ENCODE measurements around the gene TOP1.
"Not testable (repeated sequence)": the region's sequence is repeated elsewhere in the genome, so short reads cannot be mapped to it uniquely, and the experiment has no call there.

TOP1 gene

DNA sequence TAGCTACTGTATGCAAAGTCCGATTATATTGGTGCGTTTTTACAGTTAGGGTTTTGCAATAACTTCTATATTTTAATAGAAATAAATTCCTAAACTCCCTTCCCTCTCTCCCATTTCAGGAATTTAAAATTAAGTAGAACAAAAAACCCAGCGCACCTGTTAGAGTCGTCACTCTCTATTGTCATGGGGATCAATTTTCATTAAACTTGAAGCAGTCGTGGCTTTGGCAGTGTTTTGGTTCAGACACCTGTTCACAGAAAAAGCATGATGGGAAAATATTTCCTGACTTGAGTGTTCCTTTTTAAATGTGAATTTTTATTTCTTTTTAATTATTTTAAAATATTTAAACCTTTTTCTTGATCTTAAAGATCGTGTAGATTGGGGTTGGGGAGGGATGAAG lies 95.0 kb downstream of the TOP1 start:
- Histone ChIP-seq H3K36me3 (ENCODE audit: control insufficient read depth in 2 of 2, insufficient read depth in 2 of 2, low read length in 2 of 2) (peaks cover 46 to 58% of the 10 kb centered on the region in 2 donors), H3K27ac (ENCODE audit: low read depth in 2 of 2, low read length in 2 of 2) (no peak overlapping the region), H3K4me3 (ENCODE audit: low read length in 2 of 2) (no peak overlapping the region), H3K9me3 (ENCODE audit: control insufficient read depth in 2 of 2, low read length in 2 of 2) (no peaks in the 10 kb centered on the region), H3K4me1 (ENCODE audit: control insufficient read depth in 2 of 2, insufficient read depth in 2 of 2, low read length in 2 of 2) (peaks cover 5 to 13% of the 10 kb centered on the region in 2 donors), H3K27me3 (ENCODE audit: control insufficient read depth in 2 of 2, insufficient read depth in 2 of 2, low read length in 2 of 2) (no peaks in the 10 kb centered on the region), H3K9ac (ENCODE audit: low read depth in 1 of 2, low read length in 2 of 2) (no peak overlapping the region)

GRCh38 chr20:41124451-41125094 lies 96.0 kb downstream of the TOP1 start:
- H3K4me3 ChIP-seq (ENCODE audit: low read length in 2 of 2), result no peak overlapping the region
- H3K27ac ChIP-seq (ENCODE audit: low read depth in 2 of 2, low read length in 2 of 2), result peak overlapping the region; percentile 70 to 83
- peaks cover 40 to 52% of the 10 kb centered on the region in 2 donors for H3K36me3 ChIP-seq (ENCODE audit: control insufficient read depth in 2 of 2, insufficient read depth in 2 of 2, low read length in 2 of 2)
- H3K4me1 ChIP-seq (ENCODE audit: control insufficient read depth in 2 of 2, insufficient read depth in 2 of 2, low read length in 2 of 2), result peaks cover 5 to 13% of the 10 kb centered on the region in 2 donors
- no peaks in the 10 kb centered on the region for H3K9me3 ChIP-seq (ENCODE audit: control insufficient read depth in 2 of 2, low read length in 2 of 2)
- no peaks in the 10 kb centered on the region for H3K27me3 ChIP-seq (ENCODE audit: control insufficient read depth in 2 of 2, insufficient read depth in 2 of 2, low read length in 2 of 2)
- H3K9ac ChIP-seq (ENCODE audit: low read depth in 1 of 2, low read length in 2 of 2), result peak overlapping the region in 1 of 2 donors; percentile 28

DNA sequence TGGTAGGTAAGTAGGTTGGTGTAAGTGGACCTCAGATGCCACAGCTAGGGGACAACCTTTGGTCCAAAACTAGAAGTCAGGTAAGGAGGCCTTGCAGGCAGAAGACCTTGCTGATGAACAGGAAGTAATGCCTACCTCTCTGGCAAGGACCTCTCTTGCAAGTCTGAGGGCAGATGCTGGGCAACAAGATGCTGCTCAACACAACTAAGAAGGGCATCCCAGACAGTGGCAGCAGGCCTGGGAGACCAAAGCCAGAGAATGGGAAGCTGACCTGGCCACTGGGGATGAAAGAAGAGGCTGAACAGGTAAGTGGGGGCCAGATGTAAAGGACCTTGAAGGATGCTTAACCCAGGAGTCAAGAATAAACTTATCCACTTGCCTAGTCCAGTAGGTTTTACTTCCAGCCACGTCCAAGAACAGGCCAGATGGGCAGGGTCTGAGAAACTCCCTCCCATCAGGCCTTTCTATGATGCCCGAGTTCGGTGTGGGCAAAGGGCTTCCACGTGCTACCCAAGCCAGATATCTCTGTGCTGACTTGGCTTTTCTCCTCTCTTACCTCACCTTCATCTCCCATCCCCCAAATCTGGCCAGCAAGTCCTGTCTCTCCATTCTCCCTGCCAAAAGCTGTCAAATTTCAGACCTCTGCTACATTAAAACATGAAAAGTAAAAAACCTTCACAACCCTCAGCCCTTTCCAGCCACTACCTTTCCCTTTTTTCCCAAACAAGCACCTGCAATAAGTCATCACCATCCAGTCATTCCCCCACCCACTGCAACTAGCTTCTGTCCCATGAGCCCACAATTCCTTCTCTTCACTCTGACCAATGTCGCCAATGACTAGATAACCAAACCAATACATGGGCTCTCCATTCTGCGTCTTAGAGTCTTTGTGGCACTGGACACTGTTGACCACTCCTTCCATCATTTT lies 97.2 kb downstream of the TOP1 start:
- H3K9me3 ChIP-seq (ENCODE audit: control insufficient read depth in 2 of 2, low read length in 2 of 2), result no peaks in the 10 kb centered on the region
- H3K4me3 ChIP-seq (ENCODE audit: low read length in 2 of 2), result no peak overlapping the region
- H3K4me1 ChIP-seq (ENCODE audit: control insufficient read depth in 2 of 2, insufficient read depth in 2 of 2, low read length in 2 of 2), result peaks cover 5 to 13% of the 10 kb centered on the region in 2 donors
- H3K27ac ChIP-seq (ENCODE audit: low read depth in 2 of 2, low read length in 2 of 2), result peak overlapping the region; percentile 70 to 83
- no peak overlapping the region for H3K9ac ChIP-seq (ENCODE audit: low read depth in 1 of 2, low read length in 2 of 2)
- peaks cover 33 to 41% of the 10 kb centered on the region in 2 donors for H3K36me3 ChIP-seq (ENCODE audit: control insufficient read depth in 2 of 2, insufficient read depth in 2 of 2, low read length in 2 of 2)
- no peaks in the 10 kb centered on the region for H3K27me3 ChIP-seq (ENCODE audit: control insufficient read depth in 2 of 2, insufficient read depth in 2 of 2, low read length in 2 of 2)

GRCh38 chr20:41126719-41127118 lies 98.1 kb downstream of the TOP1 start:
- no peaks in the 10 kb centered on the region for H3K9me3 ChIP-seq (ENCODE audit: control insufficient read depth in 2 of 2, low read length in 2 of 2)
- H3K9ac ChIP-seq (ENCODE audit: low read depth in 1 of 2, low read length in 2 of 2), result no peak overlapping the region
- H3K4me1 ChIP-seq (ENCODE audit: control insufficient read depth in 2 of 2, insufficient read depth in 2 of 2, low read length in 2 of 2), result peaks cover 5 to 13% of the 10 kb centered on the region in 2 donors
- no peak overlapping the region for H3K4me3 ChIP-seq (ENCODE audit: low read length in 2 of 2)
- no peak overlapping the region for H3K27ac ChIP-seq (ENCODE audit: low read depth in 2 of 2, low read length in 2 of 2)
- no peaks in the 10 kb centered on the region for H3K27me3 ChIP-seq (ENCODE audit: control insufficient read depth in 2 of 2, insufficient read depth in 2 of 2, low read length in 2 of 2)
- H3K36me3 ChIP-seq (ENCODE audit: control insufficient read depth in 2 of 2, insufficient read depth in 2 of 2, low read length in 2 of 2), result peaks cover 24 to 32% of the 10 kb centered on the region in 2 donors

DNA sequence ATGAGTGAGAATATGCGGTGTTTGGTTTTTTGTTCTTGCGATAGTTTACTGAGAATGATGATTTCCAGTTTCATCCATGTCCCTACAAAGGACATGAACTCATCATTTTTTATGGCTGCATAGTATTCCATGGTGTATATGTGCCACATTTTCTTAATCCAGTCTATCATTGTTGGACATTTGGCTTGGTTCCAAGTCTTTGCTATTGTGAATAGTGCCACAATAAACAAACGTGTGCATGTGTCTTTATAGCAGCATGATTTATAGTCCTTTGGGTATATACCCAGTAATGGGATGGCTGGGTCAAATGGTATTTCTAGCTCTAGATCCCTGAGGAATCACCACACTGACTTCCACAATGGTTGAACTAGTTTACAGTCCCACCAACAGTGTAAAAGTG lies 99.7 kb downstream of the TOP1 start:
- H3K27ac ChIP-seq (ENCODE audit: low read depth in 2 of 2, low read length in 2 of 2); H3K9ac ChIP-seq (ENCODE audit: low read depth in 1 of 2, low read length in 2 of 2); H3K4me3 ChIP-seq (ENCODE audit: low read length in 2 of 2); H3K9me3 ChIP-seq (ENCODE audit: control insufficient read depth in 2 of 2, low read length in 2 of 2); H3K27me3 ChIP-seq (ENCODE audit: control insufficient read depth in 2 of 2, insufficient read depth in 2 of 2, low read length in 2 of 2): not testable (repeated sequence)
- H3K36me3 ChIP-seq (ENCODE audit: control insufficient read depth in 2 of 2, insufficient read depth in 2 of 2, low read length in 2 of 2), result peaks cover 10 to 17% of the 10 kb centered on the region in 2 donors
- H3K4me1 ChIP-seq (ENCODE audit: control insufficient read depth in 2 of 2, insufficient read depth in 2 of 2, low read length in 2 of 2), result peaks cover 5 to 13% of the 10 kb centered on the region in 2 donors

- Histone ChIP-seq H3K27ac (ENCODE audit: low read depth in 2 of 2, low read length in 2 of 2) (no peak overlapping the region), H3K9ac (ENCODE audit: low read depth in 1 of 2, low read length in 2 of 2) (no peak overlapping the region), H3K9me3 (ENCODE audit: control insufficient read depth in 2 of 2, low read length in 2 of 2) (no peaks in the 10 kb centered on the region), H3K4me1 (ENCODE audit: control insufficient read depth in 2 of 2, insufficient read depth in 2 of 2, low read length in 2 of 2) (peaks cover 6 to 11% of the 10 kb centered on the region in 2 donors), H3K4me3 (ENCODE audit: low read length in 2 of 2) (no peak overlapping the region), H3K36me3 (ENCODE audit: control insufficient read depth in 2 of 2, insufficient read depth in 2 of 2, low read length in 2 of 2) (peaks cover 0 to under 1% of the 10 kb centered on the region in 2 donors), H3K27me3 (ENCODE audit: control insufficient read depth in 2 of 2, insufficient read depth in 2 of 2, low read length in 2 of 2) (no peaks in the 10 kb centered on the region)
These were observed 103.2 kb downstream of the TOP1 start for GRCh38 chr20:41131594-41132387.

DNA sequence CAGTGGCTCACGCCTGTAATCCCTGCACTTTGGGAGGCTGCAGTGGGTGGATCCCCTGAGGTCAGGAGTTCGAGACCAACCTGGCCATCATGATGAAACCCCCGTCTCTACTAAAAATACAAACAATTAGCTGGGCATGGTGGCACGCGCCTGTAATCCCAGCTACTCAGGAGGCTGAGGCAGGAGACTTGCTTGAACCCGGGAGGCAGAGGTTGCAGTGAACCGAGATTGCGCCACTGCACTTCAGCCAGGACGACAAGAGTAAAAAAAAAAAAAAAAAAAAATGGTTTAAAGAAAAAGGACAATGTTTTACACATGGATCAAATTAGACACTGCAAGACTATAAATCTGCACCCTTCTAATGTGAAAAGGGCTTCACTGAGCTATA lies 103.8 kb downstream of the TOP1 start:
- H3K4me3 ChIP-seq (ENCODE audit: low read length in 2 of 2); H3K9me3 ChIP-seq (ENCODE audit: control insufficient read depth in 2 of 2, low read length in 2 of 2); H3K36me3 ChIP-seq (ENCODE audit: control insufficient read depth in 2 of 2, insufficient read depth in 2 of 2, low read length in 2 of 2); H3K9ac ChIP-seq (ENCODE audit: low read depth in 1 of 2, low read length in 2 of 2); H3K27ac ChIP-seq (ENCODE audit: low read depth in 2 of 2, low read length in 2 of 2); H3K27me3 ChIP-seq (ENCODE audit: control insufficient read depth in 2 of 2, insufficient read depth in 2 of 2, low read length in 2 of 2): not testable (repeated sequence)
- peaks cover 6 to 11% of the 10 kb centered on the region in 2 donors for H3K4me1 ChIP-seq (ENCODE audit: control insufficient read depth in 2 of 2, insufficient read depth in 2 of 2, low read length in 2 of 2)

DNA sequence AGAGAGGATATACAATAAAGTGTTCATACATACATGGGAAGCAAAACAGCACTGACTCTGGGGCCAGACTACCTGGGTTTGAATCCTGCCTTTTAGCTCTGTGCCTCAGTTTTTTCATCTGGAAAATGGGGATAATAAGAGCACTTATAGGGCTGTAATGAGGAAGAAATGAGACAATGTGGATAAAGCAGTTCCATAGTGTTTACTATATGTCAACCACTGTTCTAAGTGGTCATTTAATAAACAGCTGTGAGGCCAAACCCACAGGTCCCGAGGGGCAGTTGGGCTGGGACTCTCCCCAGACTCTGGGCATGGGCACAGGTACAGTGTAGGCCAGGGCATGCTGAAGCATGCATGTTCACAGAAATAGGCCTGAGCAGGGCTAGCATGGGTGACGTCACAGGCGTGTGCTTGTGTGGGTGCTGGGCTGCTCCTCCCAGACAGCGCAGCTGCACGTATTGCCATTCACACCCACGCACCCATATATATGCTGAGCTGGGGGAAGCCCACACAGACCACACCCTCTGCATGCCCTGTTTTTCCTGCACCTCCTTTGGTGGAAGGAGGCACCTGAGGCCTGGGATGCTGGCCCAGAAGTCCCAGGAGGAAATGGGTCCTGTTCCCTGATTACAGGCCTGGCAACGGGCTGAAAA lies 105.2 kb downstream of the TOP1 start:
- H3K4me1 ChIP-seq (ENCODE audit: control insufficient read depth in 2 of 2, insufficient read depth in 2 of 2, low read length in 2 of 2), result peaks cover 11 to 13% of the 10 kb centered on the region in 2 donors
- no peaks in the 10 kb centered on the region for H3K36me3 ChIP-seq (ENCODE audit: control insufficient read depth in 2 of 2, insufficient read depth in 2 of 2, low read length in 2 of 2)
- H3K27ac ChIP-seq (ENCODE audit: low read depth in 2 of 2, low read length in 2 of 2), result no peak overlapping the region
- no peaks in the 10 kb centered on the region for H3K9me3 ChIP-seq (ENCODE audit: control insufficient read depth in 2 of 2, low read length in 2 of 2)
- H3K4me3 ChIP-seq (ENCODE audit: low read length in 2 of 2), result no peak overlapping the region
- no peak overlapping the region for H3K9ac ChIP-seq (ENCODE audit: low read depth in 1 of 2, low read length in 2 of 2)
- no peaks in the 10 kb centered on the region for H3K27me3 ChIP-seq (ENCODE audit: control insufficient read depth in 2 of 2, insufficient read depth in 2 of 2, low read length in 2 of 2)

DNA sequence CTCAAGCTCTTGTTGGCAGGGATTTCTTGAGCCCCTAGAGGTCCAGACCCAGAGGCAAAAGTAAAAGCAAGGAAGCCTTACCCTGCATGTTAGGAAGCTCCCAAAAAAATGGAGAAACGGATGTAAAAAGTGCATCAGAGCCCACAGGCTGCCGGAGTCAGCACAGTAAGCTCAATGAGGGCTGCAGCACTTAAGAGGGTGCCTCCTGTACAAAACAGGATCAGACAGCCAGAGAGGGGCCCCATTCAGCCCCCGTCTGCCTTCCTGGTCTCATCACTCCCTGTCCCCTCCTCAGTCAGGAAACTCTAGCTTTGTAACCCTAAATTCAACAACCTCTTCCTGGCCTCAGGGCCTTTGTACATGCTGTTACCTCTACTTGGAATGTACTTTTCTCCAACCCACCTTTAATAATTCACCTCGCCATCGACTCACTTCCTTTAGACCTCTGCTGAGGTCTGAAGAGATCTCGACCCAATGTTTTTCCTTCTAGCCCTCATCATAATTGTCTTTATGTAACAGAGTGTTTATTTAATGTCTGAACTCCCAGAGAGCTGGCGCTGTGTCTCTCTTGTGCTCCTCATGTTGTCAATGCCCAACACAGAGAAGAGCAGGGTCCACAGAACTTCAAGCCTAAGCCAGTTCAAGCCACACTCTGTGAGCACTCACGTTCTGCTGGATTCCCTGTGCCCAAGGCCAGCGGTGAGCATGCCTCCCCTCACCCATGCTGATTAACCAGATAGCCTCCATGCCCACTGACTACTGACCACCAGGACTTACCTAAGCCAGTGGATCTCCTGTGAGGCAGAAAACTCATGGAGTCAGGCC lies 106.0 kb downstream of the TOP1 start:
- Histone ChIP-seq H3K4me3 (ENCODE audit: low read length in 2 of 2) (no peak overlapping the region), H3K4me1 (ENCODE audit: control insufficient read depth in 2 of 2, insufficient read depth in 2 of 2, low read length in 2 of 2) (peaks cover 11 to 17% of the 10 kb centered on the region in 2 donors), H3K9me3 (ENCODE audit: control insufficient read depth in 2 of 2, low read length in 2 of 2) (no peaks in the 10 kb centered on the region), H3K27me3 (ENCODE audit: control insufficient read depth in 2 of 2, insufficient read depth in 2 of 2, low read length in 2 of 2) (no peaks in the 10 kb centered on the region), H3K27ac (ENCODE audit: low read depth in 2 of 2, low read length in 2 of 2) (no peak overlapping the region), H3K9ac (ENCODE audit: low read depth in 1 of 2, low read length in 2 of 2) (no peak overlapping the region), H3K36me3 (ENCODE audit: control insufficient read depth in 2 of 2, insufficient read depth in 2 of 2, low read length in 2 of 2) (no peaks in the 10 kb centered on the region)
